ENCODE data around the gene TOMM20.

DNA sequence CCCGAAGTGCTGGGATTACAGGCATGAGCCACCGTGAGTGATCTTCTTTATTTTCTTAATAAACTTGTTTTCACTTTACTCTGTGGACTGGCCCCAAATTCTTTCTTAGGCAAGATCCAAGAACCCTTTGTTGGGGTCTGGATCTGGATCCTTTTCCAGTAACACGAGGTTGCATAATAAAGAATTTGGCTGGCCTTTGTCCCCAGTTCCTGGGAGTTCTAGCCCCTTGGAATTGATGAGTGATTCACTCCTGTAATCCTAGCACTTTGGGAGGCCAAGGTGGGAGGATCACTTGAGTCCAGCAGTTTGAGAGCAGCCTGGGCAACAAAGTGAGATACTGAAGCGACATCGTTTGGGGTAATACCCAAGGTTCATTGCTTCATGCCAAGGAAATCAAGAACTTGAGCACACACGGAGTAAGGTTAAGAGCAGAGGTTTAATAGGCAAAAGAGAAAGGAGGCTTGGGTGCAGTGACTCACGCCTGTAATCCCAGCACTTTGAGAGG lies 2.2 kb upstream of the TOMM20 start:
- TF ChIP-seq POLR2AphosphoS5 (IDR thresholded peaks at IDR 0.05; ENCODE audit: low read depth, low read length): no peak
- TF ChIP-seq, protein P1, sequence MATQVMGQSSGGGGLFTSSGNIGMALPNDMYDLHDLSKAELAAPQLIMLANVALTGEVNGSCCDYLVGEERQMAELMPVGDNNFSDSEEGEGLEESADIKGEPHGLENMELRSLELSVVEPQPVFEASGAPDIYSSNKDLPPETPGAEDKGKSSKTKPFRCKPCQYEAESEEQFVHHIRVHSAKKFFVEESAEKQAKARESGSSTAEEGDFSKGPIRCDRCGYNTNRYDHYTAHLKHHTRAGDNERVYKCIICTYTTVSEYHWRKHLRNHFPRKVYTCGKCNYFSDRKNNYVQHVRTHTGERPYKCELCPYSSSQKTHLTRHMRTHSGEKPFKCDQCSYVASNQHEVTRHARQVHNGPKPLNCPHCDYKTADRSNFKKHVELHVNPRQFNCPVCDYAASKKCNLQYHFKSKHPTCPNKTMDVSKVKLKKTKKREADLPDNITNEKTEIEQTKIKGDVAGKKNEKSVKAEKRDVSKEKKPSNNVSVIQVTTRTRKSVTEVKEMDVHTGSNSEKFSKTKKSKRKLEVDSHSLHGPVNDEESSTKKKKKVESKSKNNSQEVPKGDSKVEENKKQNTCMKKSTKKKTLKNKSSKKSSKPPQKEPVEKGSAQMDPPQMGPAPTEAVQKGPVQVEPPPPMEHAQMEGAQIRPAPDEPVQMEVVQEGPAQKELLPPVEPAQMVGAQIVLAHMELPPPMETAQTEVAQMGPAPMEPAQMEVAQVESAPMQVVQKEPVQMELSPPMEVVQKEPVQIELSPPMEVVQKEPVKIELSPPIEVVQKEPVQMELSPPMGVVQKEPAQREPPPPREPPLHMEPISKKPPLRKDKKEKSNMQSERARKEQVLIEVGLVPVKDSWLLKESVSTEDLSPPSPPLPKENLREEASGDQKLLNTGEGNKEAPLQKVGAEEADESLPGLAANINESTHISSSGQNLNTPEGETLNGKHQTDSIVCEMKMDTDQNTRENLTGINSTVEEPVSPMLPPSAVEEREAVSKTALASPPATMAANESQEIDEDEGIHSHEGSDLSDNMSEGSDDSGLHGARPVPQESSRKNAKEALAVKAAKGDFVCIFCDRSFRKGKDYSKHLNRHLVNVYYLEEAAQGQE (IDR thresholded peaks at IDR 0.05; ENCODE audit: insufficient read depth in 1 of 2, low read depth in 2 of 2, low read length in 1 of 2): no peak
- TF ChIP-seq, protein P2, sequence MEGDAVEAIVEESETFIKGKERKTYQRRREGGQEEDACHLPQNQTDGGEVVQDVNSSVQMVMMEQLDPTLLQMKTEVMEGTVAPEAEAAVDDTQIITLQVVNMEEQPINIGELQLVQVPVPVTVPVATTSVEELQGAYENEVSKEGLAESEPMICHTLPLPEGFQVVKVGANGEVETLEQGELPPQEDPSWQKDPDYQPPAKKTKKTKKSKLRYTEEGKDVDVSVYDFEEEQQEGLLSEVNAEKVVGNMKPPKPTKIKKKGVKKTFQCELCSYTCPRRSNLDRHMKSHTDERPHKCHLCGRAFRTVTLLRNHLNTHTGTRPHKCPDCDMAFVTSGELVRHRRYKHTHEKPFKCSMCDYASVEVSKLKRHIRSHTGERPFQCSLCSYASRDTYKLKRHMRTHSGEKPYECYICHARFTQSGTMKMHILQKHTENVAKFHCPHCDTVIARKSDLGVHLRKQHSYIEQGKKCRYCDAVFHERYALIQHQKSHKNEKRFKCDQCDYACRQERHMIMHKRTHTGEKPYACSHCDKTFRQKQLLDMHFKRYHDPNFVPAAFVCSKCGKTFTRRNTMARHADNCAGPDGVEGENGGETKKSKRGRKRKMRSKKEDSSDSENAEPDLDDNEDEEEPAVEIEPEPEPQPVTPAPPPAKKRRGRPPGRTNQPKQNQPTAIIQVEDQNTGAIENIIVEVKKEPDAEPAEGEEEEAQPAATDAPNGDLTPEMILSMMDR (IDR thresholded peaks at IDR 0.05): no peak
- no peak for TF ChIP-seq SIN3A (IDR thresholded peaks at IDR 0.05; ENCODE audit: borderline replicate concordance, insufficient read depth, low read depth, low read length)
